Measurements from ENCODE around the gene SERAC1.
"Not testable (repeated sequence)": the region's sequence is repeated elsewhere in the genome, so short reads cannot be mapped to it uniquely, and the experiment has no call there.

SERAC1 gene

GRCh38 chr6:158168040-158168289 is at the start of gene SERAC1:
SERAC1 (minus strand) TSS chr6:158168262; CDS start chr6:158158363, 9,899 bp downstream.
- no peak for DNase-seq (ENCODE audit: low read depth in 2 of 2)

GRCh38 chr6:158213925-158214674 is 46.0 kb upstream of the SERAC1 start:
- DNase-seq (ENCODE audit: low read depth in 2 of 2): no peak

DNA sequence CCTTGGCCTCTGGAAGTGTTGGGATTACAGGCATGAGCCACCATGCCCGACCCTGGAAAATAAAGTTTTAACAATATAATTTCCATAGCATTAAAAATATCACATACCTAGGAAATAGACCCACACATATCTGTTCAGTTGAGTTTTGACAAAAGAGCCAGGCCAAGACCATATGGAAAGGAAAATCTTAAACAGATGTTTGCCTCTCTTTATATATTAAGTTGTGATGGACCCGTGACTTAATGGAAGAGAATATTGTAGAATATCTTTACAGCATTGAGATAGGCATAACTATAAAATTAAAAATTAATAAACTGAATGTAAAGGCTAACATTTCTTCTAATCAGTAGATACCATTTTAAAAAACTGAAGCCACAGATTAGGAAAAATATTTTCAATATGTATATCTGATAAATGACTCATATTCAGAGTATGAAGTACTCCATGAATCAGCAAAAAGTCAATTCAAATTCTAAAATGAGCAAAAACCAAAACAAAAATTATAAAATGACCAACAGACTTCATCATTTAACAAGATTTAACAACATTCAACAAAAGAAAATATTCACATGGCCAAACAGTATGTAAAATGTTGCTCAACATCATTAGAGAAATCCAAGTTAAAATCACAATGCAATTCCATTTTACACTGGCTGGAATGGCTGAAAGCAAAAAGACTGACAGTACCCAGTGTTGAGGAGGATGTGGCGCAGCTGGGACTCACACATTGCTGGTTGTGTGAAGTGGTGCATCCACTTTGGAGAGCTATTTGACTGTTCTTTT is 43.4 kb upstream of the SERAC1 start:
- DNase-seq (ENCODE audit: low read depth in 2 of 2): no peak

DNA sequence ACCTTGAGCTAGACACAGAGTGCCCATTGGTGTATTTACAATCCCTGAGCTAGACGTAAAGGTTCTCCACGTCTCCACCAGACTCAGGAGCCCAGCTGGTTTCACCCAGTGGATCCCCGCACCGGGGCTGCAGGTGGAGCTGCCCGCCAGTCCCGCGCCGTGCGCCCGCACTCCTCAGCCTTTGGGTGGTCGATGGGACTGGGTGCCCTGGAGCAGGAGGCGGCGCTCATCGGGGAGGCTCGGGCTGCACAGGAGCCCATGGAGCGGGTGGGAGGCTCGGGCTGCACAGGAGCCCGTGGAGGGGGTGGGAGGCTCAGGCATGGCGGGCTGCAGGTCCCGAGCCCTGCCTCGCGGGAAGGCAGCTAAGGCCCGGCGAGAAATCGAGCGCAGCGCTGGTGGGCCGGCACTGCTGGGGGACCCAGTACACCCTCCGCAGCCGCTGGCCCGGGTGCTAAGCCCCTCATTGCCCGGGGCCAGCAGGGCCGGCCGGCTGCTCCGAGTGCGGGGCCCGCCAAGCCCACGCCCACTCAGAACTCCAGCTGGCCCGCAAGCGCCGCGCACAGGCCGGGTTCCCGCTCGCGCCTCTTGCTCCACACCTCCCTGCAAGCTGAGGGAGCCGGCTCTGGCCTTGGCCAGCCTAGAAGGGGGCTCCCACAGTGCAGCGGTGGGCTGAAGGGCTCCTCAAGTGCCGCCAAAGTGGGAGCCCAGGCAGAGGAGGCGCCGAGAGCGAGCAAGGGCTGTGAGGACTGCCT is 41.7 kb upstream of the SERAC1 start:
- DNase-seq (ENCODE audit: low read depth in 2 of 2): not testable (repeated sequence)

GRCh38 chr6:158208226-158209030 is 40.4 kb upstream of the SERAC1 start:
- not testable (repeated sequence) for DNase-seq (ENCODE audit: low read depth in 2 of 2)

- DNase-seq (ENCODE audit: low read depth in 2 of 2): no peak
Observed at GRCh38 chr6:158207422-158207788, 39.3 kb upstream of the SERAC1 start.

DNA sequence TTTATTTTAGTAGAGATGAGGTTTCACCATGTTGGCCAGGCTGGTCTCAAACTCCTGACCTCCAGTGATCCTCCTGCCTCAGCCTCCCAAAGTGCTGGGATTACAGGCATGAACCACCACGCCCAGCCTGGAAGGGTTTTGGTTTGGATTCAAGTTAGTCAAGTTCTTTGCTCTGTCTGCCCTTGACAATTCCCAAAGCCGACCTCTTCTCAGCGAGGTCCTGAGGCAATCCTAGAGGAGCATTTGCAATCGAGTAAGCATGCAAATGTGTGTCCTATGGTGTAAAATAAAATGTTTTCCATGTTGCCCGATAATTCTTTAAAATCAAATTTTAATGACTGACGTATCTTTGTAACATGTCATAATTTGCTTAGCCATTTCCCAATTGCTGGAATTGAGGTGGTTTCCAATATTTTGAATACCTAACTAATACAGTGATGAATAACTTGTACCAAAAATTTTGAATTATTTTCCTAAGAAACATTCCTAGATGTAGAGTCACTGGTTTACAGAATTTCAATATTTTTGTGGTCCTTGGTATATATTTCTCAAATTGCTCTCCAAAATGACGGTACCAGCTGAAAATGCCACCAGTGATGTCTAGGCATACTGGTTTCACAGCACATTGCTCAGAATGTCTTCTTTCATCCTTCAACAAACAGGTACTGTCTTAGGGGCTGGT is 38.8 kb upstream of the SERAC1 start:
- no peak for DNase-seq (ENCODE audit: low read depth in 2 of 2)

DNA sequence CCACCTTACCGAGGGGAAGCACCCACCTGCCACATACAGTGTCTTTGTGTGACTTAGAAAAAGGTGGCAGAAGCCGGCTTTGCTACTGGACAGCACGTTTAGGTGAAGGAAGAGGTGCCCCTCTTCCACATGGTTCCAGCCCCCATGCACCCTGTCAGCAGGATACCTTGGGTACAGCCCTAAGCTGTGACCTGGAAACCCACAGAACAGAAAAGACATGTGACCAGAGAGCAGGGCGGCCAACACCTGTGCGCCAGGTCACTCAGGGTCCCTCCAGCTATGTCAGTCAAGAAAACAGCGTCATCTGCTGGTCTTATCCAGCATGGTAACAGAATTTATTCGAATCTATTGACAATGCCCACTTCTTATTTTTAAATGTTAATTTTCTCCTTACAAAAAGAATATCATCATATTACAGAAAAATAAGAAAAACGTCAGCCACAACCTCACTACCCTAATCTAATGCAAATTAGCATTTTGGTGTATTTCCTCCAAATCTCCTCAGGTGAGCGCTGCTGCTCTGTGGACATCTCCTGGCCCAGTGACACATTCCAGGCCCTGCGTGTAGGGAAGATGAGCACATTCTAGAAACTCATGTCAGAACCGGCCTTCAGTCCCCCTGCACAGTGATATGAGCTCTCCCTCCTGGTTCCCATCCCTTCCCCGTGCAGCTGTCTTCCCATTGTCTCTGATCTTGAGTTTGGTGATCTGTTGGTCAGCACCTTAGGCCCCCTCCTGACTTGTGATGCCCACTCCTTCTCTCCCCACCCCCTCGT is 37.3 kb upstream of the SERAC1 start:
- DNase-seq (ENCODE audit: low read depth in 2 of 2): no peak

DNA sequence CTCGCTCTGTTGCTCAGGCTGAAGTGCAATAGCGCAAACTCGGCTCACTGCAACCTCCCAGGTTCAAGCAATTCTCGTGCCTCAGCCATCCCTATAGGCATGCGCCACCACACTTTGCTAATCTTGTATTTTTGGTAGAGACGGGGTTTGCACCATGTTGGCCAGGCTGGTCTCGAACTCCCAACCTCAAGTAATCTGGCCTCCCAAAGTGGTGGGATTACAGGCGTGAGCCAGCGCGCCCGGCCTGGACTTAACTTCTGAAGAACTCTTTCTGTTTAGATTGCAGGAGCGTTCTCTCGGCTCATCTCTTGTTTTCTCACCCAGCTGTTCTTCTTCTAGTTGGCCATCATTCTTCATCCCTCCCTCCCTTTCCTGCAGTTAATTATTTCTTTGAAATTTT is 30.4 kb upstream of the SERAC1 start:
- DNase-seq (ENCODE audit: low read depth in 2 of 2): no peak

- DNase-seq (ENCODE audit: low read depth in 2 of 2): no peak
Observed at GRCh38 chr6:158194487-158195280, 26.6 kb upstream of the SERAC1 start.

- no peak for DNase-seq (ENCODE audit: low read depth in 2 of 2)
Observed at GRCh38 chr6:158191761-158192160, 23.7 kb upstream of the SERAC1 start.

GRCh38 chr6:158191032-158191431 is 23.0 kb upstream of the SERAC1 start:
- no peak for DNase-seq (ENCODE audit: low read depth in 2 of 2)

DNA sequence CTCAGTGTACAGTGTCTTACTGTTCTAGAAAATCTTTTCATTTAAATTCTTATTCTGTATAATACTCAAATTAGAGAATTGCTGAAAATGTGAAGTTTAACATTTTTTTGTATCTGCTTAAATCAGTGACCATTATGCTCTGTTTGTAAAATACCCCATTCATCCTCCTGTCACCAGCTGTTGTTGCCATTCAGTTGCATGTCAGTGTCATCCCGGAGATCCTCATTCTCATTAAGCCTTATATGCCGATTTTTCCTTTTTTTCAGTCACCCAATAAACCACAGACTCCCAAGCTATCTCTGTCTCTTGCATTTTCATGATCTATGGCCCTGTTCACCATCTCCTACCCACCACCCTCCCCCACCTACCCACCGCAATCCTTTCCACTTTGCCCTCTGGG is 20.5 kb upstream of the SERAC1 start:
- no peak for DNase-seq (ENCODE audit: low read depth in 2 of 2)

DNA sequence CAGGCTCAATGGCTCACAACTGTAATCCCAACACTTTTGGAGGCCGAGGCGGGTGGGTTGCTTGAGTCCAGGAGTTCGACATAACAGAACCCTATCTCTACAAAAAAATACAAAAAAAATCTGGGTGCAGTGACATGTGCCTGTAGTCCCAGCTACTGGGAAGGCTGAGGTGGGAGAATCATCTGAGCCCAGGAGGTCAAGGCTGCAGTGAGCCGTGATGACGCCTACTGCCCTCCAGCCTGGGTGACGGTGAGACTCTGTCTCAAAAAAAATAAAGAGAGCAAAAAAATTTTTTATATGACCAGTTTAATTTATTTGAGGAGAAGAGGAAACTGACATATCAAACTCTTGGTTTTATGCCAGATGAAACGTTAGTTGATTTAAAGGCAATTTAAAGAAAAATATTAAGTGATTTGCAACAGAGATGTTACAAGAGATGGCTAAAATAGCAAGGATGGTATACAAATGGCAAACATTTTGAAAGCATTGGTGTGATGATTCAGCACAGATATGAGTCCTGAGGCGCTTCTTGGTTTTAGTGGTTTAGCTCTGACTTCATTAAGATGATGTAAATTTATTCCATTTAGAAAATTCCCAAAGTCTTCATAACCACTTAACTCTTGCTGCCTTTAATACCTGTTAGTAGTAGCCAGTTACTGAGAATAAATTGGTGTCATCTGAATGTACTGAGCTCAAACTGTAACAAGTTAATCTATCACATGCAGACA is 17.8 kb upstream of the SERAC1 start:
- no peak for DNase-seq (ENCODE audit: low read depth in 2 of 2)

DNA sequence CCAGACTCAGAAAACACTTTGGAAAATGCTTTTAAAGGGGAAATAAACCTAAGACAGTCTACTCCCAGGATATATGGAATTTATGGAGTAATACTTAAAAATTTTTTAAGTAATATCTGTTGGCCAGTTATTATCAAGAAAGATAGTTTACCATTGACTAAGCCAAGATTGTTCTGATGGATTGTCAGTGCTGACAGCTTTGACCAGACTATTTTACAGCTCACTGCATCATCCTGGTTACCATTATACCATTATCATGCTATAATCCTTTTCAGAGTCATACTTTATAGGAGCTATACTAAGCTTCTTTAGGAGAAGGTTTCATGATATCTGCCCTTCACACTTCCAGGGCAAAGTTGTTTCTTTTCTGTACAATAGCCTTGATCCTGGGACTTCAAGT is 16.5 kb upstream of the SERAC1 start:
- DNase-seq (ENCODE audit: low read depth in 2 of 2): no peak

DNA sequence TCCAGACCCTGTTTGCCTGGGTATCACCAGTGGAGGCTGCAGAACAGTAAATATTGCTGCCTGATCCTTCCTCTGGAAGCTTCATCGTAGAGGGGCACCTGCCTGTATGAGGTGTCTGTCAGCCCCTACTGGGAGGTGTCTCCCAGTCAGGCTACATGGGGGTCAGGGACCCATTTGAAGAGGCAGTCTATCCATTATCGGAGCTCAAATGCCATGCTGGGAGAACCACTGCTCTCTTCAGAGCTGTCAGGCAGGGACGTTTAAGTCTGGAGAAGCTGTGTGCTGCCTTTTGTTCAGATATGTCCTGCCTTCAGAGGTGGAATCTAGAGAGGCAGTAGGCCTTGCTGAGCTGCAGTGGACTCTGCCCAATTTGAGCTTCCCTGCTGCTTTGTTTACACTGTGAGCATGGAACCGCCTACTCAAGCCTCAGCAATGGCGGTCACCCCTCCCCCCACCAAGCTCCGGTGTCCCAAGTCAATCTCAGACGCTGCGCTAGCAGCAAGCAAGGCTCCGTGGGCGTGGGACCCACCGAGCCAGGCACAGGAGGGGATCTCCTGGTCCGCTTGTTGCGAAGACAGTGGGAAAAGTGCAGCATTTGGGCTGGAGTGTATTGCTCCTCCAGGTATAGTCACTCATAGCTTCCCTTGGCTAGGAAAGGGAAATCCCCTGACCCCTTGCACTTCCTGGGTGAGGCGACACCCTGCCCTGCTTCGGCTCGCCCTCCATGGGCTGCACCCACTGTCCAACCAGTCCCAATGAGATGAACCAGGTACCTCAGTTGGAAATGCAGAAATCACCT is 15.3 kb upstream of the SERAC1 start:
- not testable (repeated sequence) for DNase-seq (ENCODE audit: low read depth in 2 of 2)

DNA sequence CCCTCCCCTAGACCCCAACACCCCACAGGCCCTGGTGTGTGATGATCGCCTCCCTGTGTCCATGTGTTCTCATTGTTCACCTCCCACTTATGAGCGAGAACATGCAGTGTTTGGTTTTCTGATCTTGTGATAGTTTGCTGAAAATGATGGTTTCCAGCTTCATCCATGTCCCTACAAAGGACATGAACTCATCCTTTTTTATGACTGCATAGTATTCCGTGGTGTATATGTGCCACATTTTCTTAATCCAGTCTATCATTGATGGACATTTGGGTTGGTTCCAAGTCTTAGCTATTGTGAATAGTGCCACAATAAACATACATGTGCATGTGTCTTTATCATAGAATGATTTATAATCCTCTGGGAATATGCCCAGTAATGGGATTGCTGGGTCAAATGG is 9.7 kb upstream of the SERAC1 start:
- not testable (repeated sequence) for DNase-seq (ENCODE audit: low read depth in 2 of 2)

DNA sequence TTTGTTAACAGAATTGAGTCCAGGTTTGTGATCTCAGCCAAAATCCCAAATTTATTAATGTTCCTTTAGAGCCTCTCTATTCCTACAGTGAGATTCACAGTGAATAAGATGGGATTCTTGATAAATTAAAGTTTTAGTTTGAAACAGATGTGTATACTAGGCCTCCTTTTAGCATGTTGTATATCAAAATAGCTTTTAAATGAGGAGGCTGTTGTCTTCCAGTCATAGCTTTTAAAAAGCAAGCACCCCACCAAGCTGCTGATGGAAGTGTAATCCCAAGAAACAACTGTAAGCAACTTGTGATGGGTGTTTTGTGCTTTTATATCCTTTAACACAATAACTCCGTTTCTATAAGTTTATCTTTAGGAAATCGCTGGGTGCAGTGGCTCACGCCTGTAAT is 7.0 kb upstream of the SERAC1 start:
- no peak for DNase-seq (ENCODE audit: low read depth in 2 of 2)

Measured in stimulated activated CD8-positive, alpha-beta memory T cell treated with anti-CD3 and anti-CD28 coated beads, Interleukin-2, amount 100 ng/mL, for 1 hour (primary cell).